GM19025 (cell line): ENCODE data around the gene SELENON.
A peak's percentile ranks its signal among the peaks of the same experiment; 100 is the strongest.
"Not testable (repeated sequence)": the region's sequence is repeated elsewhere in the genome, so short reads cannot be mapped to it uniquely, and the experiment has no call there.

ENCODE experiments used
- ATAC-seq: cut with Tn5 transposase; IDR thresholded peaks from one replicate; pipeline ENCODE4 v1.9.1; 2021; ENCODE audit warnings: mild to moderate bottlenecking, low read depth, moderate library complexity; ENCODE audit not compliant: unreplicated experiment

Gene SELENON

DNA sequence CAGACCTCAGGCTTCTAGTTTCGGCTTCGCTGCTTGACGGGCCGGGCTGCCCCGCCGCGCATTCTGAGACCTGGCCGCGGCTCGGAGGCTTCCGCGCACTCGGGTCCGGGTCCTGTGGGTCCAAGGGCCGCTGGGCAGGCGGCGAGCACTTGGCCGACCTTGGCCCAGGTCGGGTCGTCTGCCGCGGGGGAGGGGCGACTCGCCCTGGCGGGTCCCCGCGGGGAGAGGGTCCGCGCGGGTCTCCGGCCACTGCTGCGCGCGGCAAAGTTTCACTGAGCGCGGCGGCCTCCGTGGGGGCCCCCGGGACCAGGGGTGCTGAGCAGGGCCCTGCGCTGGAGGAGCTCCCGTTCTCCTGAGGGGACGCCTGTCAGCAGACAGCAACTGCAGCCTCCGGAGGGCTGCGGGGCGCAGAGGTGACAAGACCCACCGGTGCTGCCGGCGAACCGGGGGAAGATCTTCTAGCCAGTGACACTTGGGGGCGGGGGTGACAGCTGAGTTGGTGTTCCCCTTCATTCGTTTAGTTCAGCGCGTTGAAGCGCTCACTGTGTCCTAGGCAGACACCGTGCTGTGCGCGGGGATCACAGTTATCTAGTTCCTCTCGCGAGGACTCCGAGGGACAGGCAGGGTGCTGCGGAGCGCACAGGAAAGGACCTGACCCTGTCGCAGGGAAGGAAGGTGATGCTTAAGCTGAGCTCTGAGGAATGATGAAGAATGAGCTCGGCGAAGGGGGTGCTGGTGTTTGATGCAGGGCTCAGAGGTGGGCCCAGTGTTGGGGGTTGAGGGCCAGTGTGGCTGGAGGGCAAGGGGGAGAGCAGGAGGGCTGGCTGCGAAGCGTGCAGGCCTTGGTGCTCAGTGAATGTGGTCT, 20.5 kb downstream of the SELENON start:
- ATAC-seq, result peak; percentile 43

DNA sequence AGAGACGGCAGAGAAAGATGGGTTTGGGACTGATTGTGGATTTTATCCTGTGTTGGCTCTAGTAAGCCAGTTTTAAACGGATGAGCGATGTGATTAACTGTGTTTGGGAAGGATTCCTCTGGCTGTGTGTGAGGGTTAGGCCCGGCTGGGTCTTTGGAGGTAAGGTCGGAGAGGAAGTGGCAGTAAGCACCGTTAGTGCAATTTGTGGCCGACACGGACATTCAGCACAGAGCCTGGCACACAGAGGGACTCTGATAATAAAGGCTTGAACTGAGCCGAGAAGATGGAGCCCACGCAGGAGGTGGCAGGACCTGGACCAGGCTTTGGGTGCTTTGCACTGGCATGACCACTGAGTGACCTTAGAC, 21.1 kb downstream of the SELENON start:
- no peak for ATAC-seq

DNA sequence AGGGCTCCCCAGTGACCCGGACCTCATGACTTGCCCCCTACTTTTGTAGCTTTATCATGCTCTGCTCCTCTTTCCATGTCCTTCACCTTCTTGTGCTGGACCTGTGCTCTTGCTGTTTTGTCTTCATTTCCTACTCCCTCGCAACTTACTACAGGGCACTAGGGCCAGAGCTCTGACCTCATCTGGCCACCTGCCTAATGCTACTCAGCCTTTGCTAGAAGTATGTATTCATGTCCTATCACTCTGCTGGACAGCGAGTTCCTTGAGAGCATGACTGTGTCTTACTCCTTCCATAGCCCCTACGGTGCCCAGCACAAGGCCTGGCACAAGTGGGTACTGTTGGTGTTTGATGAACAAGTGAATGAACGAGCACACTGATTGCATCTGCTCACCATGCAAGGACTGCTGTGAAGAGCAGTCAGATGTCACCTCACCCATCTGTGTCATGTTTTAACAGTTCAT, 21.7 kb downstream of the SELENON start:
- ATAC-seq, result no peak

DNA sequence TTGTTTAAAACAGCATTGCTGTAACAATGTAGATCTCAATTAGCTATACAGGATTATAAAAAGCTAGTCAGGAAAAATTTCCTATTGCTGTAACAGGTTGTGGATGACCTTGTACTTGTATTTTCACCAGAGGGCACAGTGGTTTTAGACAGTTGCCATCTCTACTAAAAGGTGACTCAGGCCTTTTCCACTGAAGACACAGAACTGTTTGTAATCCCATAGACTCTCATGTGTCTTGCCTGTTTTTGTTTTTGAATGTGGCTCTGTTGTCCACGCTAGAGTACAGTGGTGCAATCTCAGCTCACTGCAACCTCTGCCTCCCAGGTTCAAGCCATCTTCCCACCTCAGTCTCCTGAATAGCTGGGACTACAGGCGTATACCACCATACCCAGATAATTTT, 25.6 kb downstream of the SELENON start:
- no peak for ATAC-seq

DNA sequence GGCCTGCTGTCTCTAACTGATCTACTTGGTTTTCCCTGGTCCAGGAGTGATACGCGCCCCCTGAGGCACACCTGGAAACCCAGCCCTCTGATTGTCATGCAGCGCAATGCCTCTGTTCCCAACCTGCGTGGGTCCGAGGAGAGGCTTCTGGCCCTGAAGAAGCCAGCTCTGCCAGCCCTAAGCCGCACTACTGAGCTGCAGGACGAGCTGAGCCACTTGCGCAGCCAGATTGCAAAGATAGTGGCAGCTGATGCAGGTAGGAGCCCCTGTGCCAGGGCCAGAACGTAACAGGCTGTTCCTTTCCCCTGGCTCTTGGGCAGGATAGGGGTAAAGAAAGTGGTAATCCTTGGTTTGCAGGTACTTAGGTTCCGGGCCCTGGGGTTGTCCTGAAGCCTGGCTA, 26.6 kb downstream of the SELENON start:
- ATAC-seq, result no peak

DNA sequence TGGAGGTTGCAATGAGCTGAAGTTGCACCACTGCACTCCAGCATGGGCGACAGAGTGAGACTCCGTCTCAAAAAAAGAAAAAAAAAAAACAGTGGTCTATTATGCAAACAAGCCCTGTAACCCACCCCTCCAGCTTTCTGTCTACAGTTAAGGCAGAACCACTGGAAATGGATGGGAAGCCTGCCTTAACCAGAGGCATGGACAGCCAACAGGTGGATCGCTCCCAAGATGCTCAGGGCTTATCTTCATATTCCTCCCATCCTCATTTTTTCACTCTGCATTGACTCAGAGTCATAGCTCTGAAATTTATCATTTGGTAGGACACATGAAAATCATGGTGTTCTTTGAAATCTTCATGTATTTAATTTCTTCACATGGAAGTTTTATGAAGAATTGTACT, 28.5 kb downstream of the SELENON start:
- ATAC-seq, result no peak

DNA sequence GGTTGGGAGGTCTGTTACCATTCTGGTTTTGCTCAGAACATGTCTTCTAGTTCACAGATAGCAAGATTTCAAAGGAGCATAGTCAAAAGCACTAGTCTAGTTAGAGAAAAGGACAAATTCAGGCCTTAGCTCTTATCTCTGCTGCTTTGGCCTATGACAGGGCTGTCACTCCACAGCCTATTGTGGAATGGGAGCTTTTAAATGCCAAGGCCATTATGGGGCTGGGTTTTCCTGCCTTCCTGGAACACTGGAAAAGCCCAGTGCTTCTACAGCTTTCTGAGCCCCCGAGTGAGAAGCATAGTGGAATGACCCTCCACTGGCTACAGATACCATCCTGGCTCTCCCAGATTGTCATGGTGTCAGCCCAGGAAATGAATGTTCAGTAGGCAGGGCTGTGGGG, 29.1 kb downstream of the SELENON start:
- ATAC-seq, result no peak

DNA sequence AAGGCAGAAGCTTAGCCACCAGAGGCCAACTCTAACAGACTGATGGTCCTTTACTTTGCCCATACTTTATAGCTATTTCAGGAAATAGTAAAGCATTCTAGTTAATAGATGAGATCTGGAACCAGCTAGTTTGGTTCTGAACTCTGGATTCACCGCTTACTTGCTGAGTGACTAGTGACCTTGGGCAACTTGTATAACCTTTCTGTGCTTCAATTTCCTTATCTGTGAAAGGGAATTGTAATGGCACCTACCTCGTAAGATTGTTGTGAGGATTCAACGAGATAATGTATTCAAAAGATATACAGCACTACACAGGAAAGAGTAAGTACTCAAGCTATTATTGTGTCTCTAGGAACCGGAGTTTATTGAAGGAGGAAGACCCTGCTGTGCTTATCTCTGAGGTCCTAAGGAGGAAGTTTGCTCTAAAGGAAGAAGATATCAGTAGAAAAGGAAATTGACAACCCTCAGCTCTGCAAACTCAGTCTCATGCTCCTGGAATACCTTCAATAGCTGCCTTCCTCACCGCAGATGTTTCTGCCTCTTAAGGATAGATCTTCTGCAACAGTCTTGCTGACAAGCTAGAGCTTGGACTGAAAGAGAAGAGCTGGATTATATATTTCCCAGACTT, 31.7 kb downstream of the SELENON start:
- no peak for ATAC-seq

DNA sequence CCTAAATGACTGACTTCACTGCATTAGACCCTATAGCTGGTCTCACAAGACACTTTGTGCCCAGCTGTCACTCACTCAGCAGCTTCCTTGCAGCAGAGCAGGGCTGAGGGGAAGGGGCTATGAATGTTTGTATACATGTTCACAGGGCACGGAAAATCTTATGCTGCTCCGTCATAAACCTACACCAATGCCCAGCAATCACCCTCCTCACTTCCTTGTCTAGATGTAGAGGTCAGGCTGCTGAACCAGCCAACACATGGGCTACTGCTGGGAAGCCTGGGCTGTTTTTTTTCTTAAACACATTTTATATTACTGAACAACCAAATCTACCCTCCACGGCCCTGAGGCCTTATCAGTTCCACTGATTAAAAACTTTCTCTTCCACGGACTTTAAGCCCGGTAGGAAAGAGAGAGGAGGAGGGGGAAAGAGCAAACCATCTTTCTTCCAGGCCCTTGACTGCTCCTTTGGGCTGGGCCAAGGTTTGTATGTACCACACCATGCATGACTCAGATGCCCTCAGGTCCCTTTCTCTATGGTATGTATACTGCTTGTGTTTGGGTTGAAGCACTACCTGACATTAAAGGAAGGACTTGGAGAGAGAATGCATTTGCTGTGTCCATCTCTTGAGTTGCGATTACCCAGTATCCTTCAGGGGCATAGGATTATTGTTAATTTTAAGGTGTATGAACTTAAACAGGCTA, 32.5 kb downstream of the SELENON start:
- no peak for ATAC-seq

DNA sequence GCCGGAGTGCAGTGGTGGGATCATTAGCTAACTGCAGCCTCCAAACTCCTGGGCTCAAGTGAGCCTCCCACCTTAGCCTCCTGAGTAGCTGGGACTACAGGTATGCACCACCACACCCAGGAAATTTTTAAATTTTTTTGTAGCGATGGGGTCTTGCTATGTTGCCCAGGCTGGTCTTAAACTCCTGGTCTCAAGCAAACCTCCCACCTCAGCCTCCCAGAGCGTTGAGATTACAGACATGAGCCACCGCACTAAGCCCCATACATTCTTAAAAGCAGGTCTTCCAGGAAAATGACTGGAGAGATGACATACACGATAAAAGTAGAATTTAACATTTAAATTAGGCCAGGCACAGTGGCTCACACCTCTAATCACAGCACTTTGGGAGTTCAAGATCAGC, 33.2 kb downstream of the SELENON start:
- no peak for ATAC-seq

DNA sequence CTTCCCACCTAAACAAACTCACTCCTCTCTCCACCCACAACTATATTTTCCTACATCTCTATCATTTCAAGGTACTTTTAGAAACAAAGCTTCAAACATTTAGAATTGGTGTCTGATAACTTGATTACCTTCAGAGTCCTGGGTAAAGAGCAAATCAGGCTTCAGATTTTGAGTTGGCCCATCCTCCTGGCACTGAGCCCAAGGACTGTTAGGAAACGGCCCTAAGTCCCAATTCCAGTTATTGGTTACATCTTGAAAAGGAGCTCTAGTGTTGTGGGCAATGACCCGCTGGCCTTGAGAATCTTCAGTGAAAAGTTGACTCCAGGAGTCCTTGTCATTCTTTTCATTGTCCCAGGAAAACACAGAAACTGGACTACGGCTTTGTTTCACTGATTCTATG, 34.9 kb downstream of the SELENON start:
- ATAC-seq, result no peak

DNA sequence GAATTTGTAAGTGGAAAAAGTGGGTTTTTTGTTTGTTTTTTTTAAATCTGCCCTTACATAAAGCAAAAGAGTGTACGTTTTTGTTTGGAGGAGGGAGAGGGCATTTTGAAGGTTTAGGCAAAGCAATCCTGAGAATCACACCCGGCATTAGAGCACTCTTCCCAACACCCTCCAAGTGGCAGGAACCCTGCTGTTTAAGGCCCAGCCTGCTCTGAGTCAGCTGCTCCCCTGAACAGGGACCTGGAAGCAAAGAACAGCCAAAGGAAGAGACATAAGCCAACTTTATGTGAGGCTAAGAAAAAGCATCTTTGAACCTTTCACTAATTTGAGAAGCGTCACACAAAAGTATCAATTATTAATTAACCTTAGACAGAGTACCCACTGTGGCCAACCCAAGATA, 36.7 kb downstream of the SELENON start:
- no peak for ATAC-seq

DNA sequence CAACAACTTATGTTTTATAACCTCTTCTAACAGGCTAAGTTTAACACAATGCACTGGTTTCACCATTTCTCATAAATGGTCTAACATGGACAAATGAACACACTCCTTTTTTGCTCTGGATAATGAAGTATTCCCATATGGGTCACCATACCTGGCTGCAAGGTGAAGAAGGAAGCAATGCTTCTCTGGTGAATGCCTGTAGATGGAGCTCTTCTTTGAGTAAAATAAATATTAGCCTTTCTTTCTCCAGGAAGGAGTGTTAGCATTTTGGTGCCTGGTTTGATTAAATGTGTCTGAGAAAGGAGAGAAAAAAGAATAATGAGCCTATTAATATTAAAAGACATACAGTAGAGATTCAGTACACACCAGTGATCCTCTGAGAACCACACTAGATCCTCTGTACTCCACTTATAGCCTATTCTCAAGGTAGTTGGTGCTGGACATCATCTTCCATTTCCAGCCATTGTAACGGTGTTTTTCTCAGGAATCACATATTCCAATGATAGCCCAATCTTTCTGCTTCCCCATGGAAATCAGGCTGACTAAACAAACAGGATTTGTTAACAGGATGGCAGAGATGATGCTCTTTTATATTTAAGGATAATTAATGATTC, 37.4 kb downstream of the SELENON start:
- ATAC-seq, result no peak

DNA sequence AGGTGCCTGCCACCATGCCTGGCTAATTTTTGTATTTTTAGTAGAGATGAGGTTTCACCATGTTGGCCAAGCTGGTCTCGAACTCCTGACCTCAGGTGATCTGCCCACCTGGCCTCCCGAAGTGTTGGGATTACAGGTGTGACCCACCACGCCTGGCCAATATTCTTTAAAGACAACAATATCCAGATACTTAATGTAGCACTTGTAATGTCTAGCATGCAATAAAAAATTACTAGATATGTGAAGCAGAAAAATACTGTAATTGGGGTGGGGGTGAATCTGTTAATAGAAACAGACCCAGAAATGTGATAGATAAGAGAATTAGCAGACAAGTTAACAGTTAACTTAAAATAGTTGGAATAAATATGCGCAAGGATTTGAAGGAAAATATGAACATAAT, 39.8 kb downstream of the SELENON start:
- ATAC-seq, result not testable (repeated sequence)

DNA sequence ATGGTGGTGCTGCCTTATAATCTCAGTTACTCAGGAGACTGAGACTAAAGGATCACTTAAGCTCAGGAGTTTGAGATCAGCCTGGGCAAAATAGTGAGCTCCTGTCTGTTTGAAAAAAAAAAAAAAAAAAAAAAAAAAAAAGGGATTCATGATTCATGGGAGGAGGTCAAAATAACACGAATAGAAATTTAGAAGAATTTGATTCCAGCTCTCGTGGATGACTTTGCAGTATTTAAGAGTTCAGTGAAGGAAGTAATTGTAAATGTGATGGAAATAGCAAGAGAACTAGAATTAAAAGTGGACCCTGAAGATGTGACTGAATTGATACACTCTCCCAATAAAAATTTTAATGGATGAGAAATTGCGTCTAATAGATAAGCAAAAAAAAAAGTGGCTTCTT, 43.5 kb downstream of the SELENON start:
- no peak for ATAC-seq

DNA sequence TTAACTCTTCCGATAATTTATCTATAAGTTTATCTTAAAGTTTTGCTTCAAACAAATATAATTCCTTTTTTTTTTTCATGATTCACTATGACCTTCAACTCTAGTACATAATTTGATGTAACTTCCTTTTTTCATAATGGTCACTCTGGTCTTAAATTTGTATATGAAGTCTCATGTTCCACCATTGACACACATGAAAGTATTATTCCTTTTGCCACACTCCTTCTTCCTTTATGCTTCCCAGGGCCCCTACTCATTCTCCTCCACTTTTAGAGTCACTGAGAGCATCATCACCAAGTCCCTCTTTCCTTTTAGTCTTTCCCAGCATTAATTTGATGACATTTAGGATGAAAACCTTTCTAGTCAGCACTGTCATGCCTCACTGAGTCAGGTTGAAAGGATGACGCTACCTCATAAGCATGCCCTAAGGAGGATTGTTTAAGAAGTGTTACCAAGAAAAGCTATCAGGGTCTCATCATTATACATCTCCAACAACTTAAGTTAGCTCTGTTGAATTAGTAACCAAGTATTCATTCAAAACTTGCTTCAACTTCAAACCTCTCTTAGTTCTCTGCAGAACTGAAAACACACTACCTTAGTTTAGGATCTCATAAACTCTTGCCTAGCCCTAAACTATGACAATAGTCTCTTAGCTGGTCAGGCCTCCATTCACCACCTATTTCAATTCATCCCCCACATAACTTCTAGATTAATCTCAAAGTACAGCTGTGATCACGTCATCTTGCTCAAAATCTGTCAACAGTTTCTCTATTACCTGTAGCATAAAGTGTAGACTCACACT, 44.7 kb downstream of the SELENON start:
- no peak for ATAC-seq

DNA sequence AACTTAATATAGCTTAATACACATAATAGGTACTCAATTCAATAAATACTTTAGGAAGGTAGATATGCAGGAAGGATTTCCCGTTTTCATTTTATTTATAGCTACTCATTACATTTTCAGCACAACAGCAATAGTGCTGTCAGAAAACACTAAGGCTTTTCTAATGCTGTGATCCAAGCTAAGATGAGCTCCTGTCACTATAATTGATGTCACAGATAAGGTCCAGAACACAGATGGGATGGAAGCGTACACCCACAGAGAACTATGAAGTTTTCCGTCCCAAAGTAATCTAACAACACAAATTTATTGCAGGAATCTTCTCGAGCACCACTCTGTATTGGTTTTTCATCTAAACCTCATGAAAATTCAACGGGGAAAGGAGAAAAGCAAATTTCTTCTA, 45.7 kb downstream of the SELENON start:
- no peak for ATAC-seq

DNA sequence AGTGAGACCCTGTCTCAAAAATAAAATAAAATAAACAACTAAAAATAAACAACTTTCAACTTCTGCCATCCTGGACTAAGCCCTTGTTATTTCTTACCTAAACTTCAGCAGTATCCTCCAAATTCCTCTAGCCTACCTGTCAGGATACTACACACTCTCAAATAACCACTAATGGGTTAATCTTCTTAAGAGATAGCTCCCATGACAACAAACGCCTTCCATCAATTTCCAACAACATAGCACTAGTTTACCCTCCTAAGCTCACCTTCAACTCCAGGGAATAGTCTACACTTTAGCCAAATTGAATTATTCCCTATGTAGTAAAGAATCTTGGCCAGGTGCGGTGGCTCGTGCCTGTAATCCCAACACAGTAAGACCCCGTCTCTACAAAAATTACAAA, 47.9 kb downstream of the SELENON start:
- no peak for ATAC-seq

DNA sequence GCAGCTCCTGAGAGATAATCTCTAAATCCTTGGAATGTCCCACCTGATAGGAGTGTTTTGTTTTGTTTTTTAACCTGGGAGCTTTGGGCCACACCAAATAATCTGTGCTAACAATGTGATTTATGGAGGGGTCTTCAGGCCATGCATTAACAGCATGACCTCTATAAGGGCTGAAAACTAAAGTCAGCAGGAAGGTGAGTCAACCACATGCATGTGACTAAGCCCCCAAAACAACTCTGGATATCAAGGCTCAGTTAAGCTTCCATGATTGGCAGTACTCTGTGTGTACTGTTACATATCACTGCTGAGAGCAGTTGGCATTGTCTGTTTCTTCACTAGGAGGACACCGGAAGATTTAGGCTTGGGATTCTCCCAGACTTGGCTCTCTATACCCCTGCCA, 48.5 kb downstream of the SELENON start:
- no peak for ATAC-seq

DNA sequence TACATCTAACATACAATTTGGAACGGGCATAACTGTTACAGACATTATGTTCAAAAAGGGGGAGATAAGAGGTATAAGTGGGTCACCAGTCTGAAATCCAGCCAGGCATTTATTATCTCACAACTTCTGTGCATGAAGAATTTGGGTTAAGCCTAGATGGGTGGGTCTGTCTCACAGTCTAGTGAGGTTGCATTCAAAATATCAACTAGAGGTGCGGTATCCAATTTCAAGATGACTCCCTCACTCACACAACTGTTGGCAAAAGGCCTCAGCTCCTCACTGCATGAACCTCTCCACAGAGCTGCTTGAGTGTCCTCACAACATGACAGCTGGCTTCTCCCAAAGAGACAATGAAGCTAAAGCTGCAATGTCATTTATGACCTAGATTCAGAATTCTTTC, 54.6 kb downstream of the SELENON start:
- ATAC-seq, result no peak
